HepG2 (cell line): ENCODE data around the gene CLASP2. TPM values are rescaled to one million over a fixed set of nuclear protein-coding genes. Genes with fewer than 3 reads are reported as not detected.

ENCODE experiments used
- ATAC-seq: fragments of 200-7000 bp; cut with Tn5 transposase; 3 replicates; pipeline ENCODE4 v1.9.1; 2020; ENCODE audit warnings: mild to moderate bottlenecking, moderate library complexity
- BruUV-seq: library from RNA; stranded (reverse); fragments of 400-500 nt; replicated peaks from 2 replicates; lab custom pipeline; 2021; lab: Mats Ljungman, UMichigan
- CTCF ChIA-PET: fragments of 300-600 bp; formaldehyde crosslinking; extraction: SDS; loops from one replicate; lab custom pipeline; 2021; ENCODE audit warnings: low total read pairs, inconsistent platforms, low intra/inter-chr PET ratio; lab: Yijun Ruan, JAX
- POLR2A ChIA-PET: fragments of 350-600 bp; sonication (Branson Sonifier 250); formaldehyde crosslinking; loops from one replicate; lab custom pipeline; 2020; ENCODE audit warnings: antibody characterized with exemption, inconsistent platforms; lab: Yijun Ruan, JAX
- DNase-seq: peaks from one replicate; pipeline ENCODE4 v3.0.0-alpha.2; 2015; ENCODE audit warnings: low spot score
- FAIRE-seq: peaks from 3 replicates; lab custom pipeline; 2011; peaks lifted over from hg19 to GRCh38; lab: Jason Lieb, UNC
- H2AFZ ChIP-seq: one replicate; pipeline ENCODE4 v1.6.1; 2011; ENCODE audit warnings: low read length, inconsistent platforms
- H3K27ac ChIP-seq: fragments of 300-600 bp; 3 replicates; pipeline ENCODE4 v1.8.0; 2011; ENCODE audit warnings: mixed run types, mild to moderate bottlenecking, mixed read lengths, low read length, inconsistent platforms; ENCODE audit not compliant: insufficient read depth; ENCODE audit errors: extremely low read length
- H3K27me3 ChIP-seq, 2 experiments: fragments of 200-600 bp in 1 of 2; 2 replicates in 1 of 2; 3 replicates in 1 of 2; pipeline versions ENCODE4 v1.6.0 to v1.8.0; 2011; ENCODE audit warnings: low read length in 2 of 2, mild to moderate bottlenecking in 2 of 2, moderate library complexity in 2 of 2, inconsistent platforms in 1 of 2; ENCODE audit not compliant: insufficient read depth in 2 of 2, control insufficient read depth in 1 of 2
- H3K36me3 ChIP-seq, 2 experiments: fragments of 200-600 bp in 1 of 2; replicated peaks in 1 of 2; 2 replicates in 1 of 2; 3 replicates in 1 of 2; pipeline versions ENCODE4 v1.5.1 to v1.8.0; 2011; ENCODE audit warnings: low read length in 2 of 2, inconsistent platforms in 1 of 2; ENCODE audit not compliant: insufficient read depth in 2 of 2, control insufficient read depth in 1 of 2
- H3K4me1 ChIP-seq: 2 replicates; pipeline ENCODE4 v1.5.1; 2012; ENCODE audit warnings: low read length, inconsistent platforms; ENCODE audit not compliant: insufficient read depth
- H3K4me2 ChIP-seq: 2 replicates; pipeline ENCODE4 v1.6.0; 2011; ENCODE audit warnings: low read depth, low read length, inconsistent platforms
- H3K4me3 ChIP-seq, 3 experiments: fragments of 200-600 bp in 1 of 3; sonication (generic), shearing (Covaris generic) in 1 of 3; replicated peaks in 1 of 3; 2 replicates each; pipeline ENCODE4 v1.5.1; 2011 to 2016; ENCODE audit warnings: low read length in 3 of 3, inconsistent platforms in 2 of 3, low read depth in 2 of 3, mild to moderate bottlenecking in 2 of 3, control low read depth in 1 of 3, mixed read lengths in 1 of 3; ENCODE audit not compliant: insufficient read depth in 1 of 3
- H3K79me2 ChIP-seq: one replicate; pipeline ENCODE4 v1.6.1; 2011; ENCODE audit warnings: low read length, inconsistent platforms; ENCODE audit not compliant: insufficient read depth
- H3K9ac ChIP-seq: 2 replicates; pipeline ENCODE4 v1.6.0; 2011; ENCODE audit warnings: mild to moderate bottlenecking, low read depth, low read length, inconsistent platforms; ENCODE audit not compliant: insufficient read depth
- H3K9me3 ChIP-seq: 2 replicates; pipeline ENCODE4 v1.5.1; 2012; ENCODE audit warnings: mild to moderate bottlenecking, low read length
- H4K20me1 ChIP-seq: 2 replicates; pipeline ENCODE4 v1.6.0; 2011; ENCODE audit warnings: inconsistent platforms, mild to moderate bottlenecking, low read length, moderate library complexity; ENCODE audit not compliant: insufficient read depth
- NFYB ChIP-seq: sonication (generic); formaldehyde crosslinking; IDR thresholded peaks from 2 replicates; pipeline ENCODE4 v1.4.0; 2020; ENCODE audit warnings: missing genetic modification reagents
- PCBP2 ChIP-seq: fragments of 200-400 bp; formaldehyde crosslinking; optimal IDR thresholded peaks from 2 replicates; pipeline ENCODE3; 2018; ENCODE audit warnings: low read length, low read depth; ENCODE audit not compliant: poor library complexity, severe bottlenecking
- PREB ChIP-seq: sonication (generic); formaldehyde crosslinking; IDR thresholded peaks from 2 replicates; pipeline ENCODE4 v1.4.0; 2020; ENCODE audit warnings: missing genetic modification reagents
- PRPF4 ChIP-seq: fragments of 200-400 bp; formaldehyde crosslinking; IDR thresholded peaks from 2 replicates; pipeline ENCODE4 v1.6.1; 2016; ENCODE audit warnings: low read length, low read depth; ENCODE audit not compliant: poor library complexity, severe bottlenecking
- RAD51 ChIP-seq: fragments of 450-650 bp; IDR thresholded peaks from 2 replicates; pipeline ENCODE4 v1.6.1; 2016; ENCODE audit warnings: borderline replicate concordance
- SMAD1 ChIP-seq: sonication (generic); formaldehyde crosslinking; IDR thresholded peaks from 2 replicates; pipeline ENCODE4 v1.4.0; 2020; ENCODE audit warnings: missing genetic modification reagents, low read depth, mild to moderate bottlenecking, borderline replicate concordance
- SOX6 ChIP-seq, 2 experiments: fragments of 450-650 bp in 1 of 2; sonication (generic) in 1 of 2; formaldehyde crosslinking in 1 of 2; IDR thresholded peaks; 2 replicates each; pipeline versions ENCODE4 v1.4.0 to v1.6.1; 2017 to 2020; ENCODE audit warnings: antibody characterized with exemption in 1 of 2, mild to moderate bottlenecking in 1 of 2, missing genetic modification reagents in 1 of 2
- SSRP1 ChIP-seq: IDR thresholded peaks from 2 replicates; pipeline ENCODE4 v1.6.1; 2016; ENCODE audit warnings: control low read depth
- ZMAT3 ChIP-seq: sonication (generic); formaldehyde crosslinking; conservative IDR thresholded peaks from 2 replicates; pipeline ENCODE4 v1.7.0; 2021; ENCODE audit warnings: missing genetic modification reagents
- ZNF160 ChIP-seq: sonication (generic); formaldehyde crosslinking; IDR thresholded peaks from 2 replicates; pipeline ENCODE4 v1.8.0; 2022; ENCODE audit warnings: mild to moderate bottlenecking, inconsistent platforms, missing genetic modification reagents
- ZNF230 ChIP-seq: sonication (generic); formaldehyde crosslinking; IDR thresholded peaks from 2 replicates; pipeline ENCODE4 v1.4.0; 2020; ENCODE audit warnings: mild to moderate bottlenecking, missing genetic modification reagents
- ZNF678 ChIP-seq: sonication (generic); formaldehyde crosslinking; IDR thresholded peaks from 2 replicates; pipeline ENCODE4 v1.4.0; 2020; ENCODE audit warnings: mild to moderate bottlenecking, missing genetic modification reagents
- ZNF775 ChIP-seq: sonication (generic); formaldehyde crosslinking; IDR thresholded peaks from 2 replicates; pipeline ENCODE4 v1.4.0; 2020; ENCODE audit warnings: missing genetic modification reagents, mild to moderate bottlenecking, moderate library complexity, borderline replicate concordance
- ZNF780A ChIP-seq: sonication (generic); formaldehyde crosslinking; IDR thresholded peaks from 2 replicates; pipeline ENCODE4 v1.8.0; 2022; ENCODE audit warnings: mild to moderate bottlenecking, missing genetic modification reagents, moderate library complexity
- ZNF788 ChIP-seq: sonication (generic); formaldehyde crosslinking; IDR thresholded peaks from 2 replicates; pipeline ENCODE4 v1.5.0; 2020; ENCODE audit warnings: mild to moderate bottlenecking, missing genetic modification reagents, borderline replicate concordance
- WGBS: methylation state at CpG from one replicate; pipeline ENCODE4 v1.1.6; 2017; ENCODE audit warnings: low lambda C conversion rate; 5-methylcytosine and 5-hydroxymethylcytosine counted together
- in situ Hi-C: cut with HindIII; loops from 2 replicates; pipeline ENCODE4 v1.10.0; 2017; ENCODE audit warnings: low pct_unique_long_range_greater_than_20kb; ENCODE audit not compliant: extremely low pct_ligation_motif_present
- intact Hi-C: fragments of 100-400 bp; cut with micrococcal nuclease; formaldehyde crosslinking; loops from one replicate; pipeline ENCODE4 v1.10.0; 2022; ENCODE audit not compliant: unreplicated experiment
- polyA plus RNA-seq, 8 experiments: library from polyadenylated mRNA; depleted of rRNA in 3 of 8; stranded (reverse) in 7 of 8; unstranded in 1 of 8; fragments of >200 nt; fragmentation: Illumina TruSeq in 4 of 8; extraction: Trizol in 4 of 8; gene quantifications; 2 replicates each; pipeline versions ENCODE4 v1.2.1 to v1.2.3, GENCODE V29; 2011 to 2016; ENCODE audit warnings: low read depth in 4 of 8, missing spikeins in 1 of 8, mixed read lengths in 1 of 8; ENCODE audit not compliant: insufficient read depth in 1 of 8
- total RNA-seq, 5 experiments: library from RNA; depleted of rRNA; stranded (reverse); fragments of >200 nt; fragmentation: Illumina TruSeq; extraction: Trizol; gene quantifications; 2 replicates each; pipeline ENCODE4 v1.2.3, GENCODE V29; 2016; ENCODE audit warnings: low read depth in 1 of 5
- TF ChIP-seq, protein P1 (sequence below): sonication (generic); IDR thresholded peaks from 2 replicates; pipeline ENCODE4 v1.6.1; 2016; ENCODE audit warnings: low read depth, borderline replicate concordance
- TF ChIP-seq, protein P2 (sequence below): sonication (generic); formaldehyde crosslinking; IDR thresholded peaks from 2 replicates; pipeline ENCODE4 v1.4.0; 2020; ENCODE audit warnings: missing genetic modification reagents; ENCODE audit errors: not compliant biosample characterization
- TF ChIP-seq, protein P3 (sequence below): sonication (generic); formaldehyde crosslinking; conservative IDR thresholded peaks from 2 replicates; pipeline ENCODE4 v1.8.0; 2022; ENCODE audit warnings: mild to moderate bottlenecking, moderate library complexity, missing genetic modification reagents

Gene CLASP2
- total and polyA plus RNA-seq, 2 of the 13 experiments (the other 11 are each of a cell fraction or from before 2014, with no cell fraction given): 15.7 to 34.8 TPM

DNA sequence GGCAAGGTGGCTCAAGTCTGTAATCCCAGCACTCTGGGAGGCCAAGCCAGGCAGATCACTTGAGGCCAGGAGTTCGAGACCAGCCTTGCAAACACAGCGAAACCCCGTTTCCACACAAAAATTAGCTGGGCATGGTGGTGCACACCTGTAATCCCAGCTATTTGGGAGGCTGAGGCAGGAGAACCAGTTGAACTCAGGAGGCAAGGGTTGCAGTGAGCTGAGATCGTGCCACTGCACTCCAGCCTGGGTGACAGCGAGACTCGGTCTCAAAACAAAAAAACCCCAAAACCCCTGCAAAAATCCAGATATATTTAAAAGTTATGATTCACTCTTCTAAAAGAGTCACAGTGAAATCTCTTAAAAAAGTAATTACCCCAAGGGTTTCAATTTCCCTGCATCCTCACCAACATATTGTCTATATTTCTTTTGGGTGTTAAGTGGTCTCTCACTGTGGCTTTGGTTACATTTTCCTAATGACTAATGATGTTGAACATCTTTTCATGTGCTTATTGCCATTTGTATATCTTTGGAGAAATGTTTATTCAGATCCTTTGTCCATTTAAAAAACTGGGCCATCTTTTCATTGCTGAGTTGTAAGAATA lies 204.7 kb downstream of the CLASP2 start:
- no TSS peak for BruUV-seq
- H3K4me3 ChIP-seq: no peak overlapping the region
- FAIRE-seq: no peak
- peaks cover 2 to 20% of the 10 kb centered on the region in 2 experiments for H3K36me3 ChIP-seq
- H3K27me3 ChIP-seq: no peaks in the 10 kb centered on the region
- TF ChIP-seq SMAD1 (CRISPR knock-in tag) (no peak), PRPF4 (no peak), PREB (CRISPR knock-in tag) (no peak), ZNF678 (CRISPR knock-in tag) (no peak), RAD51 (no peak), ZNF160 (no peak), ZNF775 (CRISPR knock-in tag) (no peak), ZMAT3 (CRISPR knock-in tag) (no peak), ZNF780A (CRISPR knock-in tag) (no peak), ZNF230 (CRISPR knock-in tag) (no peak), NFYB (no peak), SSRP1 (CRISPR knock-in tag) (no peak), PCBP2 (no peak), SOX6 (IDR thresholded peaks at IDR 0.05) (no peak), SOX6 (CRISPR knock-in tag; IDR thresholded peaks at IDR 0.05) (no peak), ZNF788 (CRISPR knock-in tag) (no peak)
- TF ChIP-seq, protein P1, sequence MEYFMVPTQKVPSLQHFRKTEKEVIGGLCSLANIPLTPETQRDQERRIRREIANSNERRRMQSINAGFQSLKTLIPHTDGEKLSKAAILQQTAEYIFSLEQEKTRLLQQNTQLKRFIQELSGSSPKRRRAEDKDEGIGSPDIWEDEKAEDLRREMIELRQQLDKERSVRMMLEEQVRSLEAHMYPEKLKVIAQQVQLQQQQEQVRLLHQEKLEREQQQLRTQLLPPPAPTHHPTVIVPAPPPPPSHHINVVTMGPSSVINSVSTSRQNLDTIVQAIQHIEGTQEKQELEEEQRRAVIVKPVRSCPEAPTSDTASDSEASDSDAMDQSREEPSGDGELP: no peak
- TF ChIP-seq, protein P2, sequence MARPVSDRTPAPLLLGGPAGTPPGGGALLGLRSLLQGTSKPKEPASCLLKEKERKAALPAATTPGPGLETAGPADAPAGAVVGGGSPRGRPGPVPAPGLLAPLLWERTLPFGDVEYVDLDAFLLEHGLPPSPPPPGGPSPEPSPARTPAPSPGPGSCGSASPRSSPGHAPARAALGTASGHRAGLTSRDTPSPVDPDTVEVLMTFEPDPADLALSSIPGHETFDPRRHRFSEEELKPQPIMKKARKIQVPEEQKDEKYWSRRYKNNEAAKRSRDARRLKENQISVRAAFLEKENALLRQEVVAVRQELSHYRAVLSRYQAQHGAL: no peak
- TF ChIP-seq, protein P3, sequence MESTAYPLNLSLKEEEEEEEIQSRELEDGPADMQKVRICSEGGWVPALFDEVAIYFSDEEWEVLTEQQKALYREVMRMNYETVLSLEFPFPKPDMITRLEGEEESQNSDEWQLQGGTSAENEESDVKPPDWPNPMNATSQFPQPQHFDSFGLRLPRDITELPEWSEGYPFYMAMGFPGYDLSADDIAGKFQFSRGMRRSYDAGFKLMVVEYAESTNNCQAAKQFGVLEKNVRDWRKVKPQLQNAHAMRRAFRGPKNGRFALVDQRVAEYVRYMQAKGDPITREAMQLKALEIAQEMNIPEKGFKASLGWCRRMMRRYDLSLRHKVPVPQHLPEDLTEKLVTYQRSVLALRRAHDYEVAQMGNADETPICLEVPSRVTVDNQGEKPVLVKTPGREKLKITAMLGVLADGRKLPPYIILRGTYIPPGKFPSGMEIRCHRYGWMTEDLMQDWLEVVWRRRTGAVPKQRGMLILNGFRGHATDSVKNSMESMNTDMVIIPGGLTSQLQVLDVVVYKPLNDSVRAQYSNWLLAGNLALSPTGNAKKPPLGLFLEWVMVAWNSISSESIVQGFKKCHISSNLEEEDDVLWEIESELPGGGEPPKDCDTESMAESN (CRISPR knock-in tag): no peak
- no peaks in the 10 kb centered on the region for H4K20me1 ChIP-seq
- 96% methylated on average over 6 of the region's 6 CpGs for WGBS
- in situ Hi-C loops: no loop called here
- H3K79me2 ChIP-seq: no peaks in the 10 kb centered on the region
- intact Hi-C loops: no loop called here
- H3K9me3 ChIP-seq: no peaks in the 10 kb centered on the region
- ChIA-PET POLR2A (no interaction called here), CTCF (no interaction called here)
- no peak overlapping the region for H3K9ac ChIP-seq
- no peak for DNase-seq
- ATAC-seq: no peak
- no peak overlapping the region for H3K27ac ChIP-seq
- H2AFZ ChIP-seq: no peak overlapping the region
- H3K4me2 ChIP-seq: no peak overlapping the region
- no peaks in the 10 kb centered on the region for H3K4me1 ChIP-seq
